Bronchial epithelial cell (primary cell): ENCODE data around the gene MST1. TPM values are rescaled to one million over a fixed set of nuclear protein-coding genes. Genes with fewer than 3 reads are reported as not detected.

Source experiments
- DNase-seq: peaks from one replicate; pipeline ENCODE4 v3.0.0-alpha.2; 2010; ENCODE audit warnings: low read depth
- FAIRE-seq: peaks from 2 replicates; lab custom pipeline; 2011; peaks lifted over from hg19 to GRCh38; lab: Jason Lieb, UNC
- H3K27me3 ChIP-seq: 2 replicates; pipeline ENCODE4 v1.5.1; 2011; ENCODE audit warnings: low read length; ENCODE audit not compliant: control insufficient read depth, insufficient read depth
- H3K36me3 ChIP-seq: 2 replicates; pipeline ENCODE4 v1.5.1; 2011; ENCODE audit warnings: low read length; ENCODE audit not compliant: control insufficient read depth, insufficient read depth
- H3K4me3 ChIP-seq: 2 replicates; pipeline ENCODE4 v1.5.1; 2011; ENCODE audit warnings: mild to moderate bottlenecking, low read depth, low read length, control low read depth
- CTCF ChIP-seq: IDR thresholded peaks from 2 replicates; pipeline ENCODE4 v1.5.1; 2011; ENCODE audit warnings: mild to moderate bottlenecking, moderate library complexity, low read length, control low read depth, inconsistent platforms; ENCODE audit not compliant: insufficient read depth, severe bottlenecking
- total RNA-seq: library from RNA; depleted of rRNA; stranded (reverse); fragments of >200 nt; gene quantifications from 2 replicates; pipeline ENCODE4 v1.2.1, GENCODE V29; 2014

Gene MST1
- total RNA-seq, 1 donor from 2014 or later = 4.7 TPM

GRCh38 chr3:49716691-49717210, 27.5 kb upstream of the MST1 start:
- Histone ChIP-seq H3K4me3 (no peak overlapping the region), H3K36me3 (peaks cover 14% of the 10 kb centered on the region), H3K27me3 (no peaks in the 10 kb centered on the region)
- FAIRE-seq (no peak), DNase-seq (no peak)
- TF ChIP-seq CTCF = no peak

DNA sequence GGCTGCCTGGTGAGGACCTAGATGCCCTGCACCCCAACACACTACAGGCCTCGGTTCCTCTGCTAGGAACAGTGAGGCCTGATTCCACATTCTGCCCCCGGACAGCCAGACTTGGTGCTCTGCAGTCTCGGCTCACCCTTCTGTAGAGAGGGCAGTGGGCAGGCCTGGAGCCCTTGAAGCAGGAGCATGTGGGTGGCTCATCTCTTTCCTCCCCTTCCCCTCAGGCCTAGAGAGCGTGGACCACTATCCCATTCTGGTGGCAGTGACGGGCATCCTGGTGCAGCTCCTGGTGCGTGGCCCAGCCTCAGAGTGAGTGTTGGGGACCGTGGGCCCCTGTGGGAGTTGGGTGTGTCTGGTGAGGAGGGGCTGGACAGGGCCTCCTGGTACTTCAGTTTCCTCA, 26.9 kb upstream of the MST1 start:
- H3K36me3 ChIP-seq = peaks cover 9% of the 10 kb centered on the region
- FAIRE-seq (peak; percentile 84), DNase-seq (no peak)
- no peak for TF ChIP-seq CTCF
- no peaks in the 10 kb centered on the region for H3K27me3 ChIP-seq
- no peak overlapping the region for H3K4me3 ChIP-seq

GRCh38 chr3:49715611-49716121, 26.4 kb upstream of the MST1 start:
- DNase-seq (no peak), FAIRE-seq (no peak)
- H3K36me3 ChIP-seq = peaks cover 8% of the 10 kb centered on the region
- H3K27me3 ChIP-seq = no peaks in the 10 kb centered on the region
- no peak overlapping the region for H3K4me3 ChIP-seq
- TF ChIP-seq CTCF = no peak

DNA sequence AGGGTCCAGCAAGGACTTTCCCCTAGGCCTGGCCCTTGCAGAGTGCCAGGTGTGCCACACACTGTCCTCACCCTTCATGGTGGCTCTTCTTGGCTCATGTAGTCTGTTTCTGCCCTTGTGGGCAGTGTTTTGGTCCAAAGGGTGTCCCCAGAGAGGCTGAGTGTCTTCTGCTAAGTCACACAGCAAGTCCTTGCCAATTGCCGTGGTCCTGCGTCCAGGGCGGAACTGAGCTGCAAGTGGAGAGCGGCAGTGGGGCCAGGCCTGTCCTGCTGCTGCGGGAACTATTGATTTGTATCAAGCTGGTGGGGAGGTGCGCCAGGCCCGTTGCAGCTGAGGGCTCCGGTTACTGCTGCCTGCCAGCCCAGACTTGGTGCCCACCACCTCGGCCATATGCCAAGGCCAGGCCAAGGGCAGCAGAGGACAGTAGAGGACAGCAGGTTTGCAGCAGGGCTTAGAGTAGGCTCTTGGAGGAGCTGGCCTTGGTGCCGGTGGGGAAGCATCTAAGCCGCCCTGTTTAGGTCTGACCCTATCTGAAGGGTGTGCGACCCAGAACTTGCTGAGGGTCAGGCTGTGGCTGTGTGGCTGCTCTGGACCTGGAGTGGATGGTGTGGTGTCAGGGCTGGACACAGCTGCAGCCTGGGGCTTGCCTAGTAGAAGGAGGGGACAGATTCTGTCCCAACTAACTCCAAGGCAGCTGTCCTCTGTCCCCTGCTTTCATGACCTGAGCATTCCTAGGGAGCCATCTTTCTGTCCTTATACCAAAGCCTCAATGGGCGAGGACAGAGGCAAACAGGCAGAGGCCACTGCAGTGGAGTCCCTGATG, 25.7 kb upstream of the MST1 start:
- FAIRE-seq = no peak
- DNase-seq = no peak
- Histone ChIP-seq H3K36me3 (peaks cover 8% of the 10 kb centered on the region), H3K27me3 (no peaks in the 10 kb centered on the region), H3K4me3 (no peak overlapping the region)
- TF ChIP-seq CTCF = no peak

- H3K4me3 ChIP-seq = no peak overlapping the region
- FAIRE-seq (no peak), DNase-seq (no peak)
- peaks cover 8% of the 10 kb centered on the region for H3K36me3 ChIP-seq
- no peaks in the 10 kb centered on the region for H3K27me3 ChIP-seq
- no peak for TF ChIP-seq CTCF
Measured at GRCh38 chr3:49713336-49714105, 24.2 kb upstream of the MST1 start.
